ENCODE data around the gene MYOCOS.
A peak's percentile ranks its signal among the peaks of the same experiment; 100 is the strongest.
"Not testable (repeated sequence)": the region's sequence is repeated elsewhere in the genome, so short reads cannot be mapped to it uniquely, and the experiment has no call there.

The MYOCOS gene

GRCh38 chr1:171640225-171640624, 18.2 kb downstream of the MYOCOS start:
- Mint-ChIP-seq H3K9me3 (no peaks in the 10 kb centered on the region), H3K27me3 (peaks cover 6% of the 10 kb centered on the region in 2 donors), H3K4me1 (peaks cover 0 to 5% of the 10 kb centered on the region in 2 donors), H3K36me3 (no peaks in the 10 kb centered on the region), H3K4me3 (no peak overlapping the region), H3K27ac (no peak overlapping the region)
- ATAC-seq (replicated peaks): no peak
- no peak for DNase-seq

- DNase-seq (no peak), ATAC-seq (replicated peaks) (peak in 1 of 2 donors; percentile 19)
- H3K4me3 Mint-ChIP-seq: no peak overlapping the region
- H3K36me3 Mint-ChIP-seq: no peaks in the 10 kb centered on the region
- peaks cover 6 to 11% of the 10 kb centered on the region in 2 donors for H3K27me3 Mint-ChIP-seq
- peaks cover 0 to 8% of the 10 kb centered on the region in 2 donors for H3K4me1 Mint-ChIP-seq
- no peaks in the 10 kb centered on the region for H3K9me3 Mint-ChIP-seq
- no peak overlapping the region for H3K27ac Mint-ChIP-seq
Measured at GRCh38 chr1:171641076-171641864, 19.2 kb downstream of the MYOCOS start.

- peaks cover 6 to 11% of the 10 kb centered on the region in 2 donors for H3K27me3 Mint-ChIP-seq
- no peak overlapping the region for H3K27ac Mint-ChIP-seq
- peaks cover 0 to 8% of the 10 kb centered on the region in 2 donors for H3K4me1 Mint-ChIP-seq
- ATAC-seq (replicated peaks): no peak
- no peak overlapping the region for H3K4me3 Mint-ChIP-seq
- H3K9me3 Mint-ChIP-seq: no peaks in the 10 kb centered on the region
- no peaks in the 10 kb centered on the region for H3K36me3 Mint-ChIP-seq
- DNase-seq: no peak
Measured at GRCh38 chr1:171642197-171642596, 20.2 kb downstream of the MYOCOS start.

- Mint-ChIP-seq H3K9me3 (no peaks in the 10 kb centered on the region), H3K4me1 (peaks cover 0 to 8% of the 10 kb centered on the region in 2 donors), H3K27ac (no peak overlapping the region), H3K36me3 (no peaks in the 10 kb centered on the region), H3K4me3 (no peak overlapping the region), H3K27me3 (peaks cover 6 to 11% of the 10 kb centered on the region in 2 donors)
- no peak for ATAC-seq (replicated peaks)
- no peak for DNase-seq
Measured at GRCh38 chr1:171643156-171643555, 21.1 kb downstream of the MYOCOS start.

GRCh38 chr1:171644805-171645483, 22.9 kb downstream of the MYOCOS start:
- H3K9me3 Mint-ChIP-seq: no peaks in the 10 kb centered on the region
- H3K27ac Mint-ChIP-seq: no peak overlapping the region
- peak; percentile 80 to 84 for ATAC-seq (replicated peaks)
- no peak overlapping the region for H3K4me3 Mint-ChIP-seq
- peaks cover 0 to 8% of the 10 kb centered on the region in 2 donors for H3K4me1 Mint-ChIP-seq
- DNase-seq: peak; percentile 44
- no peaks in the 10 kb centered on the region for H3K36me3 Mint-ChIP-seq
- peaks cover 6 to 11% of the 10 kb centered on the region in 2 donors for H3K27me3 Mint-ChIP-seq

GRCh38 chr1:171645553-171646248, 23.7 kb downstream of the MYOCOS start:
- no peak for DNase-seq
- peaks cover 6 to 11% of the 10 kb centered on the region in 2 donors for H3K27me3 Mint-ChIP-seq
- no peak for ATAC-seq (replicated peaks)
- no peaks in the 10 kb centered on the region for H3K36me3 Mint-ChIP-seq
- H3K4me3 Mint-ChIP-seq: no peak overlapping the region
- no peaks in the 10 kb centered on the region for H3K9me3 Mint-ChIP-seq
- no peak overlapping the region for H3K27ac Mint-ChIP-seq
- H3K4me1 Mint-ChIP-seq: peaks cover 0 to 8% of the 10 kb centered on the region in 2 donors

GRCh38 chr1:171646249-171646560, 24.2 kb downstream of the MYOCOS start:
- DNase-seq (no peak), ATAC-seq (replicated peaks) (no peak)
- no peak overlapping the region for H3K4me3 Mint-ChIP-seq
- no peak overlapping the region for H3K27ac Mint-ChIP-seq
- no peaks in the 10 kb centered on the region for H3K36me3 Mint-ChIP-seq
- no peaks in the 10 kb centered on the region for H3K9me3 Mint-ChIP-seq
- H3K4me1 Mint-ChIP-seq: peaks cover 0 to 8% of the 10 kb centered on the region in 2 donors
- peaks cover 6 to 11% of the 10 kb centered on the region in 2 donors for H3K27me3 Mint-ChIP-seq

- Mint-ChIP-seq H3K36me3 (no peaks in the 10 kb centered on the region), H3K27ac (no peak within 1 kb of the TSS)
- no peak for ATAC-seq (replicated peaks)
Measured at GRCh38 chr1:171652234-171652822, 30.3 kb downstream of the MYOCOS start, which contains the start of gene MYOC. Gene MYOC, minus strand, starts transcription at chr1:171652688. Its CDS starts 77 bp downstream, at chr1:171652611.

GRCh38 chr1:171653796-171654195, 31.8 kb downstream of the MYOCOS start:
- Mint-ChIP-seq H3K4me1 (peaks cover 6 to 12% of the 10 kb centered on the region in 2 donors), H3K4me3 (no peak overlapping the region), H3K36me3 (no peaks in the 10 kb centered on the region), H3K9me3 (no peaks in the 10 kb centered on the region), H3K27me3 (peaks cover 25 to 26% of the 10 kb centered on the region in 2 donors), H3K27ac (no peak overlapping the region)
- DNase-seq (no peak), ATAC-seq (replicated peaks) (no peak)

More at GRCh38 chr1:171652234-171652822, 30.3 kb downstream of the MYOCOS start, which contains the start of gene MYOC:
- Mint-ChIP-seq H3K27me3 (peaks cover 22 to 26% of the 10 kb centered on the region in 2 donors), H3K4me1 (peaks cover 6 to 12% of the 10 kb centered on the region in 2 donors), H3K9me3 (no peaks in the 10 kb centered on the region), H3K4me3 (no peak within 1 kb of the TSS)
- DNase-seq: no peak

- ATAC-seq (replicated peaks): no peak
- DNase-seq: no peak
- H3K27me3 Mint-ChIP-seq: peaks cover 25 to 26% of the 10 kb centered on the region in 2 donors
- no peak overlapping the region for H3K4me3 Mint-ChIP-seq
- no peaks in the 10 kb centered on the region for H3K9me3 Mint-ChIP-seq
- no peaks in the 10 kb centered on the region for H3K36me3 Mint-ChIP-seq
- H3K4me1 Mint-ChIP-seq: peaks cover 6 to 12% of the 10 kb centered on the region in 2 donors
- H3K27ac Mint-ChIP-seq: no peak overlapping the region
Measured at GRCh38 chr1:171654201-171654941, 32.3 kb downstream of the MYOCOS start.

- peak overlapping the region; percentile 63 for H3K4me3 Mint-ChIP-seq
- no peak overlapping the region for H3K27ac Mint-ChIP-seq
- H3K9me3 Mint-ChIP-seq: peaks cover 0 to 1% of the 10 kb centered on the region in 2 donors
- H3K36me3 Mint-ChIP-seq: no peaks in the 10 kb centered on the region
- H3K27me3 Mint-ChIP-seq: peaks cover 25 to 26% of the 10 kb centered on the region in 2 donors
- peaks cover 6 to 12% of the 10 kb centered on the region in 2 donors for H3K4me1 Mint-ChIP-seq
- ATAC-seq (replicated peaks): peak; percentile 86 to 89
- DNase-seq: peak; percentile 43
Measured at GRCh38 chr1:171654942-171655745, 33.1 kb downstream of the MYOCOS start.

- DNase-seq (no peak), ATAC-seq (replicated peaks) (peak; percentile 17 to 27)
- H3K36me3 Mint-ChIP-seq: no peaks in the 10 kb centered on the region
- H3K4me3 Mint-ChIP-seq: peak overlapping the region; percentile 63
- H3K27ac Mint-ChIP-seq: no peak overlapping the region
- H3K4me1 Mint-ChIP-seq: peaks cover 6 to 12% of the 10 kb centered on the region in 2 donors
- H3K27me3 Mint-ChIP-seq: peaks cover 25 to 26% of the 10 kb centered on the region in 2 donors
- H3K9me3 Mint-ChIP-seq: peaks cover 0 to 1% of the 10 kb centered on the region in 2 donors
Measured at GRCh38 chr1:171655746-171656116, 33.7 kb downstream of the MYOCOS start.

- ATAC-seq (replicated peaks); H3K4me3 Mint-ChIP-seq; H3K9me3 Mint-ChIP-seq; H3K27ac Mint-ChIP-seq; DNase-seq; H3K36me3 Mint-ChIP-seq: not testable (repeated sequence)
- peaks cover 6 to 12% of the 10 kb centered on the region in 2 donors for H3K4me1 Mint-ChIP-seq
- H3K27me3 Mint-ChIP-seq: peaks cover 25 to 26% of the 10 kb centered on the region in 2 donors
Measured at GRCh38 chr1:171656206-171656605, 34.2 kb downstream of the MYOCOS start.

Measured in stimulated activated naive B cell treated with anti-CD40 and anti-IgM and Interleukin-4, amounts not matched to agents 10 μg/mL and 1 μg/mL and 100 μg/mL, for 72 hours (primary cell).